Measurements from ENCODE around the gene RUSC1.
"Not testable (repeated sequence)": the region's sequence is repeated elsewhere in the genome, so short reads cannot be mapped to it uniquely, and the experiment has no call there.

Gene RUSC1

DNA sequence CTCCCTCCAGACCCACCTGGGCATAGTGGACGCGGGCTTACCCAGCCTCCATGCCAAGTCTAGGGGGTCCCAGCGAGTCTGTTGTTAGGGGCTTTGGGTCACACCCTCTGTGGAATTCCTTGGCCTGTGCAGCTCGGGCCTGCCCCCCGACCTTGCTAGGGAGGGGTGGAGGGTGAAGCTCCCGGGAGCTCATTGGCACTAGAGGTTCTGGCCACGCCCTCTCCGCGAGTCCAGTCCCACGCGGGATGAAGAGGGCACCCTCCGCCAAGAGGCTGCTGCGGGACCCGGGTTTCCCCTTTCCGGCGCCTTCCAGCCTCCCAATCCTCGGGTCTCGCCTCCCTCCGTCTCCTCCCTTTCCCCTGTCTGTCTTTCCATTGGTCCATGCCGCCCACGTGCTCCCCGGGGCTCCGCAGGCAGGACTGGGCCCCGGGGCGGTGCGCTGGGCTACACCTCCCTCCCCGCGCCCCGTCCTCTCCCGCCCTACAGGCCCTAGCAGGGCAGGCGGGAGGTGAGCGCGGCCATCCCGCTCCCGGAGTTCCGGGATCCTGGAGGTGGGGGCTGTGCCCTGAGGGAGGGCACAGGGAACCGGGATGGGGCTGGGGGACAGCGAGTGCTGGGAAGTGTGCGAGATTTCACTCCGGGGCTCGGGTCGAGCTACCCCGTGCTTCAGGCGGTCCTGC, 3.5 kb downstream of the RUSC1 start:
- DNase-seq: peak; percentile 21

DNA sequence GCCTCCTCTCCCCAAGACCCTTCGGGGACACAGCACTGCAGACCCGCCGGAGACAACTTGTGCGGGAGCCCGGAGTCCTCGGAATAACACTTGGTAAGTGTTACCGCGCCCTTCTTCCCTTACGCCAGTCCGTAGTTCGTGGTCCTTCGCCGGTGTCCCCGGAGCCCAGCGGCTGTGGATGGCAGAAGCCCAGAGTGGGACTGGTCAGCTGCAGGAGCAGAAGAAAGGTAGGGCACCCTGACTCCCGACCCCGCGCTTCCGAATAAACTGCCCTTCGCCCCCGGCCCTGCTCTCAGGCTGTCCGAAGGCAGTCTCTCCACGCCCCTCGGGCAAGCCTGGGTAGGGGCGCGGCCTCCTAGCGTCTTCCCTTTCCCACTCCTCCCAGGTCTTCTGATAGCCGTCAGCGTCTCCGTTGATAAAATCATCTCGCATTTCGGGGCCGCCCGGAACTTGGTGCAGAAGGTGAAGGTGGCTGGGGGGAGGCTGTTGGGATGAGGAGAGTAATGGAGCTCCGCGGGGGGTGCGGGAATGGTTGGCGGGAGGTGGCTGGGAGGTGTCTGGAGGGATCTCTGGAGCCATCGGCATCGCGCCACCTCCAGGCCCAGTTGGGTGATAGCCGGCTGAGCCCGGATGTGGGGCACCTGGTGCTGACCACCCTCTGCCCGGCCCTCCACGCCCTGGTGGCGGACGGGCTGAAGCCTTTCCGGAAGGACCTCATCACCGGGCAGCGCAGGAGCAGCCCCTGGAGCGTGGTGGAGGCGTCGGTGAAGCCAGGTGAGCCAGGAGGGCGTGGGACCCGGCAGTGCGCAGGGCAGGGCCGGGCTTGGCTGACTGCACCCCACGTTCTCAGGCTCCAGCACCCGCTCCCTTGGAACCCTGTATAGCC, 4.3 kb downstream of the RUSC1 start:
- no peak for DNase-seq

DNA sequence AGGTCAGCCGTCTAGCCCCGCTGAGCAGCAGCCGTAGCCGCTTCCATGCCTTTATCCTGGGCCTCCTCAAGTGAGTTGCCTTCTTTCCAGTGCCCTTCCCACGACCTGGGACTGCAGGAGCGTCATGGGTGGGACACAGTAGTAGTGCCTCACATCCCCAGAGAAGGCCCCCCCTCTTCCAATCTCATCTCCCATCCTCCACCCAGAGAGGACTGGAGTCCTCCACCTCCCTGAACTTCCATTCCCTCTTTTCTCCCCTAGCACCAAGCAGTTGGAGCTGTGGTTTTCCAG, 4.9 kb downstream of the RUSC1 start:
- no peak for DNase-seq

- no peak for DNase-seq
These were observed 5.4 kb downstream of the RUSC1 start for GRCh38 chr1:155326020-155326526.

DNA sequence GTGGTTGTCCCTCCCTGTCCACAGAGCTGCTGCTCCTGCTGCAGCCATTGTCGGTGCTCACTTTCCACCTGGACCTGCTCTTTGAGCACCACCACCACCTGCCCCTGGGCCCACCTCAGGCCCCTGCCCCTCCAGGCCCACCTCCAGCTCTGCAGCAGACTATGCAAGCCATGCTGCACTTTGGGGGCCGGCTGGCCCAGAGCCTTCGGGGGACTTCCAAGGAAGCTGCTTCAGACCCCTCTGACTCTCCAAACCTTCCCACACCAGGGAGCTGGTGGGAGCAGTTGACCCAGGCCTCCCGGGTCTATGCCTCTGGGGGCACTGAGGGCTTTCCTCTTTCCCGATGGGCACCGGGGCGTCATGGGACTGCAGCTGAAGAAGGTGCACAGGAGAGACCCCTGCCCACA, 5.9 kb downstream of the RUSC1 start:
- DNase-seq: no peak

GRCh38 chr1:155327981-155328380, 7.3 kb downstream of the RUSC1 start:
- DNase-seq: no peak

GRCh38 chr1:155328856-155329255, 8.2 kb downstream of the RUSC1 start:
- not testable (repeated sequence) for DNase-seq

GRCh38 chr1:155329980-155330598, 9.4 kb downstream of the RUSC1 start:
- DNase-seq: no peak

- DNase-seq: no peak
These were observed 14.3 kb downstream of the RUSC1 start for GRCh38 chr1:155334962-155335361.

- DNase-seq: no peak
These were observed 18.9 kb downstream of the RUSC1 start for GRCh38 chr1:155339515-155340097.

DNA sequence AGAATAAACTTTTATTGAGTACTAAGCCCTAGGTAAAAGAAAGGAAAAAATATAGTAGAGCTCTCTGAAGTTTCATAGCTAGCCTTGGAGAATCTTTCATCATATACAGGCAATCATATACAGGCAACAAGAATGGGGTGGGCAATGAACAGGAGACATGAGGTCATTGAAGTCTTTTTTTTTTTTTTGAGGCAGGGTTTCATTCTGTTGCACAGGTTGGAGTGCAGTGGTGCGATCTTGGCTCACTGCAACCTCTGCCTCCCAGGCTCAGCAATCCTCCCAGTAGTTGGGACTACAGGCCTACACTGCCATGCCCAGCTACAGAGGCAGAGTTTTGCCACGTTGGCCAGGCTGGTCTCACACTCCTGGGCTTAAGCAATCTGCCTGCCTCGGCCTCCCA, 22.1 kb downstream of the RUSC1 start:
- no peak for DNase-seq

DNA sequence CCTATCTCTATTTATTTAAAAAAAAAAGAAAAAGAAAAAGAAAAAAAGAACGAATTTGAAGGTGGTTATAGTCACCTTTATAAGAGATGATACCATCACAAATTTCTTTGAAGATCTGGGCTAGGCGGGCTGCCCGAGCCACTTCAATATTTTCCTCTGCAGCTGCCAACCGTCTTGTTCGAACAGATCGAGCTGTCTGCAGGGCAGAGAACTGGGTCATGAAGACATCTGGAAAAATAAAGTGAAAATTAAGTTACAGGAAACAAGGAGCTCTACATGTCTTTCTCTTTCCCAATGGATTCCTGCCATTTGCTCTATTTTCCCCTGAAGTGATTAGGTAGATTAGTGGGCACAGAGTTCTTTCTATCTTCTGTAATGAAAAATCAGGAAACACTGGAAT, 31.9 kb downstream of the RUSC1 start:
- DNase-seq: no peak

DNA sequence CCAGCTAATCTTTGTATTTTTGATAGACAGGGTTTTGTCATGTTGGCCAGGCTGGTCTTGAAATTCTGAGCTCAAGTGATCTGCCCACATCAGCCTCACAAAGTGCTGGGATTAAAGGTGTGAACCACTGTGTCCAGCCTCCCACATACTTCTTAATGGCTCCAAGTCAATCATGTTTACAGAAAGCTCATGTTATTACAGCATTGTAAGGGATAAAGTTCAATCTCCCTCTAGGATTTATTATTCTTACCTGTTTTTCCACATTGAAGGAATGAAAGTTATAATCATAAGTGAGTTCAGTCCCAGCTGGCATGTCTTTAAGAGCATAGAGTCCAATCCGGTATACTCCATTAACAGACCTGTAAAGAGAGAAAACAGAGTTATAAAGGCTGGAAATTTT, 39.4 kb downstream of the RUSC1 start:
- no peak for DNase-seq

- DNase-seq: no peak
These were observed 58.5 kb downstream of the RUSC1 start for GRCh38 chr1:155379180-155379579.

DNA sequence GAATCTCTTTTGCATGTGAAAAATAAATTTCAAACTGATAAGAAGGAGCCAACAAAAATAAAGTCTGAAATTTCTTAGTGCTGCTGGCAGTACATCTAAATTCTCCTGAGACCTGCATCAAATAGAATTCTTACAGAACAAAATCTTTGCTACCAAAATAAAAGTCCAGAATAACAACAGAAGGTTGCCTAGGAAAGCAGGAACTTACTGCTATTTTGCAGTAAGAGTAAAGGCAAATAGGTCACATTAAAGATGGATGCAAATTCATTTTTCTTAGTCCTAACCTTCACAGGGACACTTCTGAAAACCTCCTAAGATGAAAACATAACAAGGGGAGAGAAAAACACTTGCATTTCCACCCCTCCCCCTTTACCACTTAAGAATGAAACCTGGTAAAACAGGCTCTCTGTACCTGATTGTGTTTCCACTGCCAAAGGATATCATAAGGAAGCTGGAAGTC, 59.0 kb downstream of the RUSC1 start:
- DNase-seq: no peak

Measured in NCI-H1417 treated with DMSO at 0.1 percent for 48 hours (cell line).